DOHH2 (cell line): Measurements from ENCODE around the gene NAT10.

ENCODE experiments used
- CTCF ChIP-seq: fragments of 200-600 bp; sonication (generic); IDR thresholded peaks from one replicate; pipeline ENCODE4 v1.5.1; 2014; ENCODE audit warnings: antibody characterized with exemption, mild to moderate bottlenecking, low read depth, low read length; ENCODE audit not compliant: poor library complexity, severe bottlenecking
- EZH2phosphoT487 ChIP-seq: fragments of 200-600 bp; sonication (generic); IDR thresholded peaks from 2 replicates; pipeline ENCODE4 v1.6.1; 2017; ENCODE audit warnings: borderline replicate concordance, mild to moderate bottlenecking, antibody characterized with exemption, low read length, moderate library complexity, mixed read lengths

GRCh38 chr11:34145847-34146381 lies 40.5 kb downstream of the NAT10 start:
- TF ChIP-seq CTCF (no peak), EZH2phosphoT487 (no peak)
